Breast epithelium (tissue), 4 donors: ENCODE measurements around the gene PRKD2. TPM values are rescaled to one million over a fixed set of nuclear protein-coding genes. Genes with fewer than 3 reads are reported as not detected.

Experiments
- DNase-seq, 2 donors: peaks; one replicate each; pipeline ENCODE4 v3.0.0-alpha.2; 2019; ENCODE audit warnings: low spot score in 2 of 2
- H3K27ac ChIP-seq, 2 donors: fragments of 200-600 bp; sonication (generic) in 1 of 2; one replicate each; pipeline ENCODE4 v1.5.1; 2016 to 2019; ENCODE audit warnings: mild to moderate bottlenecking in 1 of 2
- H3K27me3 ChIP-seq, 2 donors: fragments of 200-600 bp; sonication (generic) in 1 of 2; one replicate each; pipeline versions ENCODE4 v1.5.1 to v1.6.0; 2017 to 2019; ENCODE audit warnings: control low read depth in 1 of 2, mild to moderate bottlenecking in 1 of 2
- H3K36me3 ChIP-seq: fragments of 200-600 bp; one replicate; pipeline ENCODE4 v1.5.1; 2019
- H3K4me1 ChIP-seq, 2 donors: fragments of 200-600 bp; sonication (generic); one replicate each; pipeline ENCODE4 v1.5.1; 2016 to 2019; ENCODE audit warnings: control low read depth in 1 of 2
- H3K4me3 ChIP-seq, 3 donors: fragments of 200-600 bp; sonication (generic); 1 replicate in 2 of 3; 2 replicates in 1 of 3; pipeline ENCODE4 v1.5.1; 2016 to 2019; ENCODE audit warnings: mild to moderate bottlenecking in 3 of 3, moderate library complexity in 2 of 3
- H3K9me3 ChIP-seq, 2 donors: fragments of 200-600 bp; sonication (generic) in 1 of 2; one replicate each; pipeline ENCODE4 v1.5.1; 2016 to 2019; ENCODE audit warnings: control low read depth in 1 of 2
- POLR2A ChIP-seq: fragments of 450-650 bp; IDR thresholded peaks from one replicate; pipeline ENCODE4 v1.6.1; 2016; ENCODE audit warnings: antibody characterized with exemption, mild to moderate bottlenecking, moderate library complexity
- POLR2AphosphoS5 ChIP-seq, 3 donors: sonication (generic); formaldehyde crosslinking; IDR thresholded peaks; one replicate each; pipeline ENCODE4 v1.6.1; 2017; ENCODE audit warnings: antibody characterized with exemption in 3 of 3
- intact Hi-C: fragments of 100-400 bp; cut with DNase I; formaldehyde crosslinking; loops from one replicate; pipeline ENCODE4 v1.15.1; 2023; ENCODE audit warnings: low total_unique reads
- total RNA-seq, 3 donors: library from RNA; depleted of rRNA; stranded (reverse); fragments of >200 nt; gene quantifications; one replicate each; pipeline ENCODE4 v1.1.0, GENCODE V29; 2016
- TF ChIP-seq, protein P1 (sequence below), 3 donors: fragments of 450-650 bp; IDR thresholded peaks; one replicate each; pipeline ENCODE4 v1.5.1; 2016 to 2017; ENCODE audit warnings: antibody characterized with exemption in 3 of 3, mild to moderate bottlenecking in 3 of 3, moderate library complexity in 3 of 3

The PRKD2 gene
- total RNA-seq, 3 donors from 2014 or later: 13.1 to 36.7 (median 25.5) TPM

DNA sequence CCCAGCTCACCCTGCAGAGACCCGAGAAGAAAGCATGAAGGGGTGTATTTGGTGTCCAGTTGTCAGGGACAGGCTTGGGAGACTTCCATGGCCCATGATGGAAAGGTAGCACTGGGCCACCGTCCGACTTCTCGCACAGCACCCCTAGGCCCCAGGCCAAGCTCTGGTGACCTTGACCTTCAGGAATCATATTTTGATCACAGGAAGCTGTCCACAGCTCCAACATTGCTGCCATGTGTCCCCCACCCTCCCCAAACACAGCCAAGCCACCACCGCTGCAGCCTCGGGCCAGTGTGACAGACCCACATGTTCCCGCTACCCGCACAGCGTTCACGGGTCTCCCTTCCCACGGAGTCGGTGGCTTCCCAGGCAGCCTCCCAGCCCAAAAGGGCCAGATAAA is 91.2 kb downstream of the PRKD2 start:
- Histone ChIP-seq H3K27ac (peak overlapping the region; percentile 59 to 89), H3K27me3 (no peaks in the 10 kb centered on the region), H3K4me3 (no peak overlapping the region), H3K9me3 (no peaks in the 10 kb centered on the region), H3K4me1 (peaks cover 0 to 10% of the 10 kb centered on the region in 2 donors), H3K36me3 (no peaks in the 10 kb centered on the region)
- intact Hi-C loops: no loop called here
- TF ChIP-seq POLR2AphosphoS5 (IDR thresholded peaks at IDR 0.05): no peak
- TF ChIP-seq POLR2A: no peak
- TF ChIP-seq, protein P1, sequence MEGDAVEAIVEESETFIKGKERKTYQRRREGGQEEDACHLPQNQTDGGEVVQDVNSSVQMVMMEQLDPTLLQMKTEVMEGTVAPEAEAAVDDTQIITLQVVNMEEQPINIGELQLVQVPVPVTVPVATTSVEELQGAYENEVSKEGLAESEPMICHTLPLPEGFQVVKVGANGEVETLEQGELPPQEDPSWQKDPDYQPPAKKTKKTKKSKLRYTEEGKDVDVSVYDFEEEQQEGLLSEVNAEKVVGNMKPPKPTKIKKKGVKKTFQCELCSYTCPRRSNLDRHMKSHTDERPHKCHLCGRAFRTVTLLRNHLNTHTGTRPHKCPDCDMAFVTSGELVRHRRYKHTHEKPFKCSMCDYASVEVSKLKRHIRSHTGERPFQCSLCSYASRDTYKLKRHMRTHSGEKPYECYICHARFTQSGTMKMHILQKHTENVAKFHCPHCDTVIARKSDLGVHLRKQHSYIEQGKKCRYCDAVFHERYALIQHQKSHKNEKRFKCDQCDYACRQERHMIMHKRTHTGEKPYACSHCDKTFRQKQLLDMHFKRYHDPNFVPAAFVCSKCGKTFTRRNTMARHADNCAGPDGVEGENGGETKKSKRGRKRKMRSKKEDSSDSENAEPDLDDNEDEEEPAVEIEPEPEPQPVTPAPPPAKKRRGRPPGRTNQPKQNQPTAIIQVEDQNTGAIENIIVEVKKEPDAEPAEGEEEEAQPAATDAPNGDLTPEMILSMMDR (IDR thresholded peaks at IDR 0.05): no peak
- no peak for DNase-seq

GRCh38 chr19:46624958-46625661 is 91.8 kb downstream of the PRKD2 start, which contains the start of gene PTGIR:
Gene PTGIR (minus strand): TSS chr19:46625089. CDS start chr19:46624225, 864 bp downstream.
- TF ChIP-seq POLR2AphosphoS5 (IDR thresholded peaks at IDR 0.05): peak in 1 of 3 donors; percentile 32
- TF ChIP-seq, protein P1 (IDR thresholded peaks at IDR 0.05): no peak
- H3K9me3 ChIP-seq: no peaks in the 10 kb centered on the region
- intact Hi-C loops: no loop called here
- DNase-seq: no peak
- H3K4me1 ChIP-seq: peaks cover under 1 to 7% of the 10 kb centered on the region in 2 donors
- H3K4me3 ChIP-seq: peak within 1 kb of the TSS in 2 of 3 donors; percentile 25 to 49
- H3K36me3 ChIP-seq: no peaks in the 10 kb centered on the region
- no peaks in the 10 kb centered on the region for H3K27me3 ChIP-seq
- H3K27ac ChIP-seq: peak within 1 kb of the TSS; percentile 59 to 89

Other genes with a start within 250 kb of the PRKD2 start
- gene PNMA8A, start 245.6 kb downstream of the PRKD2 start, total RNA-seq: 1 to 10 TPM in 2 of 3 donors, under 1 TPM in 1; 0.80 to 8.8 (median 2.3) TPM
- 1 to 10 TPM; 1.6 to 4.2 (median 2.2) TPM for gene PNMA8B, start 221.2 kb downstream of the PRKD2 start, total RNA-seq
- 100 to 1,000 TPM in 1 of 3 donors, 10 to 100 TPM in 2; 85.9 to 129 (median 86.6) TPM for gene CALM3, start 115.8 kb downstream of the PRKD2 start, total RNA-seq
- 1 to 10 TPM in 2 of 3 donors, under 1 TPM in 1; 0.29 to 6.9 (median 1.3) TPM for gene PTGIR, start 92.0 kb downstream of the PRKD2 start, total RNA-seq
- not detected for gene GNG8, start 80.9 kb downstream of the PRKD2 start, total RNA-seq
- gene DACT3, start 55.9 kb downstream of the PRKD2 start, total RNA-seq: 1 to 10 TPM in 2 of 3 donors, under 1 TPM in 1; 0.48 to 3.9 (median 1.9) TPM
- gene FKRP, start 28.9 kb upstream of the PRKD2 start, total RNA-seq: 10 to 100 TPM; 11.4 to 23.1 (median 12.1) TPM
- 10 to 100 TPM; 45.0 to 57.0 (median 53.7) TPM for gene STRN4, start 29.3 kb upstream of the PRKD2 start, total RNA-seq
- 100 to 1,000 TPM; 121 to 146 (median 121) TPM for gene SLC1A5, start 71.5 kb upstream of the PRKD2 start, total RNA-seq
- 100 to 1,000 TPM in 2 of 3 donors, 10 to 100 TPM in 1; 63.1 to 108 (median 101) TPM for gene AP2S1, start 133.7 kb upstream of the PRKD2 start, total RNA-seq
- 10 to 100 TPM; 44.8 to 61.9 (median 60.3) TPM for gene ARHGAP35, start 143.9 kb upstream of the PRKD2 start, total RNA-seq